Measurements from ENCODE around the gene MAPK6. TPM values are rescaled to one million over a fixed set of nuclear protein-coding genes. Genes with fewer than 3 reads are reported as not detected.

Gene MAPK6
- polyA plus RNA-seq, 3 donors, result 8.6 to 11.0 (median 10.2) TPM

DNA sequence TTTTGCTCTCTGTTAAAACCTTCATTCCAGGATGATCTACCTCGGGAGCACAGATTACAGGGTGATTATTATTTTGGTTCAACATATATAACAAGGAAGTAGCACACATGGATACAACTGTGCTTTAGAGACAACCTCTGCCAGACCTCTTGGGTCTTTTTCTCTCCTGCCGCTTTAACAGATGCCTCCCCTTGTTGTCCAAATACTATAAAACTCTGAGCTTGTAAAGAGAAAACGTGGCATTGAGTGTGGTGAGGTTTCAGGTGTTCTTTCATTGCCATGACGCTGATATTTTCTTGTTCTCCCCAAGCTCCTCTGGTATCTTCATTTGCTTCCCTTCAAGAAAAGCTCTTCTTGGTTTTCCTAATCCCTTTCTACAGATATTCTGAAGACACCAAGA, 64.6 kb downstream of the MAPK6 start:
- no peak for TF ChIP-seq CTCF (IDR thresholded peaks at IDR 0.05)
- intact Hi-C loops (cut with micrococcal nuclease), result loop anchor here in 1 of 2 donors (10.0 kb wide), 1 partner anchor 51 kb away; no protein-coding TSS in a partner anchor
- Mint-ChIP-seq H3K4me1 (peaks cover 30% of the 10 kb centered on the region), H3K36me3 (no peaks in the 10 kb centered on the region), H3K27ac (no peak overlapping the region), H3K9me3 (no peaks in the 10 kb centered on the region), H3K27me3 (ENCODE audit: low read depth in 3 of 3) (peaks cover 0 to 5% (median 0%) of the 10 kb centered on the region in 3 donors), H3K4me3 (no peak overlapping the region)
- H3K4me3 ChIP-seq (replicated peaks in 1 of 3; ENCODE audit: low read depth in 2 of 3, low read length in 3 of 3), result no peak overlapping the region
- no peaks in the 10 kb centered on the region for H4K20me1 ChIP-seq (ENCODE audit: insufficient read depth, low read length)
- H3K79me2 ChIP-seq (ENCODE audit: insufficient read depth, low read length), result no peaks in the 10 kb centered on the region
- H3K9me3 ChIP-seq (replicated peaks in 1 of 2; ENCODE audit: control insufficient read depth in 1 of 2, insufficient read depth in 1 of 2, low read length in 2 of 2), result peaks cover 12 to 16% of the 10 kb centered on the region in 2 donors
- H3K4me2 ChIP-seq (replicated peaks; ENCODE audit: extremely low read depth, low read length, poor library complexity, severe bottlenecking), result no peak overlapping the region
- H3K36me3 ChIP-seq (replicated peaks in 1 of 2; ENCODE audit: control insufficient read depth in 1 of 2, insufficient read depth in 2 of 2, low read length in 2 of 2), result no peaks in the 10 kb centered on the region
- 100% methylated on average over 1 of the region's 4 CpGs for WGBS (ENCODE audit: insufficient coverage)
- H3K4me1 ChIP-seq (ENCODE audit: control insufficient read depth in 1 of 2, insufficient read depth in 2 of 2, low read length in 2 of 2), result peaks cover 16 to 24% of the 10 kb centered on the region in 2 donors
- DNase-seq, result no peak
- H2AFZ ChIP-seq (ENCODE audit: insufficient read depth, low read depth, low read length, poor library complexity, severe bottlenecking), result no peak overlapping the region
- no peaks in the 10 kb centered on the region for H3K27me3 ChIP-seq (ENCODE audit: control insufficient read depth in 2 of 2, insufficient read depth in 2 of 2, low read length in 2 of 2)
- no peak overlapping the region for H3K27ac ChIP-seq (ENCODE audit: low read depth in 1 of 2, low read length in 2 of 2)
- no peak overlapping the region for H3K9ac ChIP-seq (ENCODE audit: insufficient read depth, low read length, poor library complexity, severe bottlenecking)

GRCh38 chr15:52085299-52085698, 66.3 kb downstream of the MAPK6 start:
- H4K20me1 ChIP-seq (ENCODE audit: insufficient read depth, low read length), result no peaks in the 10 kb centered on the region
- H3K36me3 ChIP-seq (replicated peaks in 1 of 2; ENCODE audit: control insufficient read depth in 1 of 2, insufficient read depth in 2 of 2, low read length in 2 of 2), result no peaks in the 10 kb centered on the region
- no peak overlapping the region for H2AFZ ChIP-seq (ENCODE audit: insufficient read depth, low read depth, low read length, poor library complexity, severe bottlenecking)
- Mint-ChIP-seq H3K27ac (no peak overlapping the region), H3K4me3 (no peak overlapping the region), H3K9me3 (peaks cover 2 to 11% (median 8%) of the 10 kb centered on the region in 7 donors), H3K4me1 (peaks cover 25% of the 10 kb centered on the region), H3K36me3 (peaks cover 0 to 1% of the 10 kb centered on the region in 2 donors), H3K27me3 (ENCODE audit: low read depth in 3 of 3) (peaks cover 0 to 5% (median 0%) of the 10 kb centered on the region in 3 donors)
- TF ChIP-seq CTCF (IDR thresholded peaks at IDR 0.05), result no peak
- intact Hi-C loops (cut with micrococcal nuclease), result loop anchor here (5.0 to 10.0 kb wide), 2 partner anchors 37 to 50 kb away; no protein-coding TSS in a partner anchor
- no peak overlapping the region for H3K9ac ChIP-seq (ENCODE audit: insufficient read depth, low read length, poor library complexity, severe bottlenecking)
- H3K4me2 ChIP-seq (replicated peaks; ENCODE audit: extremely low read depth, low read length, poor library complexity, severe bottlenecking), result no peak overlapping the region
- H3K27ac ChIP-seq (ENCODE audit: low read depth in 1 of 2, low read length in 2 of 2), result no peak overlapping the region
- H3K4me1 ChIP-seq (ENCODE audit: control insufficient read depth in 1 of 2, insufficient read depth in 2 of 2, low read length in 2 of 2), result peaks cover 16 to 24% of the 10 kb centered on the region in 2 donors
- DNase-seq, result no peak
- H3K9me3 ChIP-seq (replicated peaks in 1 of 2; ENCODE audit: control insufficient read depth in 1 of 2, insufficient read depth in 1 of 2, low read length in 2 of 2), result peaks cover 12 to 16% of the 10 kb centered on the region in 2 donors
- no peaks in the 10 kb centered on the region for H3K27me3 ChIP-seq (ENCODE audit: control insufficient read depth in 2 of 2, insufficient read depth in 2 of 2, low read length in 2 of 2)
- H3K79me2 ChIP-seq (ENCODE audit: insufficient read depth, low read length), result no peaks in the 10 kb centered on the region
- H3K4me3 ChIP-seq (replicated peaks in 1 of 3; ENCODE audit: low read depth in 2 of 3, low read length in 3 of 3), result no peak overlapping the region

All from CD14-positive monocyte (primary cell).